CD4-positive, CD25-positive, alpha-beta regulatory T cell (primary cell): ENCODE data around the gene NCAPD2. TPM values are rescaled to one million over a fixed set of nuclear protein-coding genes. Genes with fewer than 3 reads are reported as not detected.
A peak's percentile ranks its signal among the peaks of the same experiment; 100 is the strongest.
"Not testable (repeated sequence)": the region's sequence is repeated elsewhere in the genome, so short reads cannot be mapped to it uniquely, and the experiment has no call there.

Experiments used
- ATAC-seq, 2 donors: fragments of 150-1000 bp; cut with Tn5 transposase; one replicate each; pipeline ENCODE4 v1.10.0; 2021; ENCODE audit warnings: low read depth in 2 of 2, moderate number of reproducible peaks in 2 of 2, moderate library complexity in 1 of 2
- DNase-seq, 3 donors: peaks; one replicate each; pipeline versions ENCODE4 v3.0.0 to v3.0.0-alpha.2; 2012 to 2022; ENCODE audit warnings: mixed read lengths in 1 of 3
- H3K27ac ChIP-seq: one replicate; pipeline ENCODE4 v1.7.0; 2013; ENCODE audit warnings: mild to moderate bottlenecking, low read length; ENCODE audit not compliant: insufficient read depth, poor library complexity, severe bottlenecking
- H3K27me3 ChIP-seq: one replicate; pipeline ENCODE4 v1.7.0; 2013; ENCODE audit warnings: low read length; ENCODE audit not compliant: control insufficient read depth, insufficient read depth
- H3K36me3 ChIP-seq: one replicate; pipeline ENCODE4 v1.7.0; 2013; ENCODE audit warnings: mild to moderate bottlenecking, low read length, moderate library complexity; ENCODE audit not compliant: control insufficient read depth, insufficient read depth
- H3K4me1 ChIP-seq: 2 replicates; pipeline ENCODE4 v1.7.0; 2013; ENCODE audit warnings: mild to moderate bottlenecking, low read length; ENCODE audit not compliant: insufficient read depth, control insufficient read depth, poor library complexity, severe bottlenecking
- H3K4me3 ChIP-seq: one replicate; pipeline ENCODE4 v1.7.0; 2013; ENCODE audit warnings: low read depth, mild to moderate bottlenecking, low read length, moderate library complexity
- H3K9me3 ChIP-seq, 2 experiments: 1 replicate in 1 of 2; 2 replicates in 1 of 2; pipeline ENCODE4 v1.7.0; 2013; ENCODE audit warnings: low read length in 2 of 2, mild to moderate bottlenecking in 1 of 2, moderate library complexity in 1 of 2; ENCODE audit not compliant: control insufficient read depth in 2 of 2
- H3K27ac Mint-ChIP-seq, 3 donors: one replicate each; pipeline ENCODE4 v1.8.0; 2020 to 2022; ENCODE audit warnings: mild to moderate bottlenecking in 3 of 3, mixed read lengths in 3 of 3, moderate library complexity in 2 of 3
- H3K27me3 Mint-ChIP-seq: one replicate; pipeline ENCODE4 v1.8.0; 2022; ENCODE audit warnings: mild to moderate bottlenecking, mixed read lengths
- H3K36me3 Mint-ChIP-seq: one replicate; pipeline ENCODE4 v1.8.0; 2020; ENCODE audit warnings: mixed read lengths
- H3K4me1 Mint-ChIP-seq, 4 donors: one replicate each; pipeline ENCODE4 v1.8.0; 2020 to 2022; ENCODE audit warnings: mixed read lengths in 4 of 4, mild to moderate bottlenecking in 1 of 4
- H3K4me3 Mint-ChIP-seq, 4 donors: one replicate each; pipeline ENCODE4 v1.8.0; 2020 to 2022; ENCODE audit warnings: mild to moderate bottlenecking in 4 of 4, mixed read lengths in 4 of 4, moderate library complexity in 3 of 4
- H3K9me3 Mint-ChIP-seq, 7 donors: one replicate each; pipeline ENCODE4 v1.8.0; 2020 to 2022; ENCODE audit warnings: mixed read lengths in 7 of 7, mild to moderate bottlenecking in 3 of 7, moderate library complexity in 2 of 7
- polyA plus RNA-seq, 4 donors: library from polyadenylated mRNA; unstranded; fragments of 300-500 nt; fragmentation: Illumina TruSeq; gene quantifications; one replicate each; pipeline ENCODE4 v1.2.3, GENCODE V29; 2021
- total RNA-seq: library from RNA; stranded (reverse); gene quantifications from one replicate; pipeline ENCODE4 v1.2.3, GENCODE V29; 2022

The NCAPD2 gene
- total and polyA plus RNA-seq, 5 donors from 2014 or later = 21.5 to 32.8 (median 26.3) TPM

GRCh38 chr12:6555018-6555691 lies 61.3 kb downstream of the NCAPD2 start:
- Mint-ChIP-seq H3K27ac (peak overlapping the region in 2 of 3 donors; percentile 75 to 87), H3K9me3 (no peaks in the 10 kb centered on the region), H3K4me3 (peak overlapping the region; percentile 93 to 98 (median 96)), H3K4me1 (peaks cover 5 to 62% (median 35%) of the 10 kb centered on the region in 4 donors), H3K36me3 (peaks cover 8% of the 10 kb centered on the region), H3K27me3 (no peaks in the 10 kb centered on the region)
- H3K27me3 ChIP-seq = no peaks in the 10 kb centered on the region
- peaks cover 55% of the 10 kb centered on the region for H3K4me1 ChIP-seq
- H3K27ac ChIP-seq = peak overlapping the region; percentile 47
- no peaks in the 10 kb centered on the region for H3K9me3 ChIP-seq
- ATAC-seq = no peak
- H3K4me3 ChIP-seq = peak overlapping the region; percentile 81
- H3K36me3 ChIP-seq = peaks cover 27% of the 10 kb centered on the region
- DNase-seq = no peak

- H3K36me3 Mint-ChIP-seq = peaks cover 13% of the 10 kb centered on the region
- peaks cover 5 to 60% (median 34%) of the 10 kb centered on the region in 4 donors for H3K4me1 Mint-ChIP-seq
- peaks cover 51% of the 10 kb centered on the region for H3K4me1 ChIP-seq
- not testable (repeated sequence) for H3K9me3 Mint-ChIP-seq, DNase-seq, ATAC-seq, H3K4me3 ChIP-seq, H3K27me3 Mint-ChIP-seq, H3K27me3 ChIP-seq, H3K9me3 ChIP-seq
- H3K36me3 ChIP-seq = peaks cover 29% of the 10 kb centered on the region
- peak overlapping the region in 2 of 3 donors; percentile 86 for H3K27ac Mint-ChIP-seq
- H3K27ac ChIP-seq = peak overlapping the region; percentile 47
- peak overlapping the region; percentile 93 to 97 (median 96) for H3K4me3 Mint-ChIP-seq
Observed at GRCh38 chr12:6556496-6556817, 62.6 kb downstream of the NCAPD2 start.

DNA sequence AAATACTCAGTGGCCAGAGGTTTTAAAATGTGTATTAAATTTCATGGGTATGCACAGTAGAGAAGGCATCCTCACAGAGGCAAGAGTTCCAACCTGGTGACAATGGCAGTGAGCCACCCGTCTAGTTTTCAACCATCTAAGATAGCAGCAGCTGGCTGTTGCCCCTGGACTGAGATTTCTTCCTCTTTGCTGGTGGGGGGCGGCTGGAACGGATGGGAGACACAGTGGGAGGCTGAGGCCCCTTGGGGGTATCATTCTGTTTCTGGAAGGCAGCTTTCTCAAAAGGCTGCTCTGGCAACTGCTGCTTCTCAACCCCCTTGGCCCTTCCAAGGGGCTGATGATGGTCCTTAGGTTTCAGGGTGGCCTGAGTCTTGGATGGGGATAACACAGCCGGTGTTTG lies 63.0 kb downstream of the NCAPD2 start:
- H3K27me3 ChIP-seq = no peaks in the 10 kb centered on the region
- no peak overlapping the region for H3K4me3 ChIP-seq
- peaks cover 5 to 56% (median 32%) of the 10 kb centered on the region in 4 donors for H3K4me1 Mint-ChIP-seq

GRCh38 chr12:6558014-6558760 lies 64.3 kb downstream of the NCAPD2 start:
- Histone ChIP-seq H3K27ac (peak overlapping the region; percentile 23), H3K4me1 (peaks cover 39% of the 10 kb centered on the region), H3K36me3 (peaks cover 40% of the 10 kb centered on the region)
- peak; percentile 45 to 85 (median 59) for DNase-seq
- Mint-ChIP-seq H3K4me1 (peaks cover 5 to 45% (median 20%) of the 10 kb centered on the region in 4 donors), H3K36me3 (peaks cover 21% of the 10 kb centered on the region), H3K27ac (peak overlapping the region in 2 of 3 donors; percentile 15 to 52), H3K4me3 (peak overlapping the region in 3 of 4 donors; percentile 43 to 97 (median 66))
- not testable (repeated sequence) for ATAC-seq, H3K27me3 Mint-ChIP-seq, H3K4me3 ChIP-seq, H3K27me3 ChIP-seq, H3K9me3 Mint-ChIP-seq, H3K9me3 ChIP-seq

More for the DNA sequence above, 63.0 kb downstream of the NCAPD2 start:
- DNase-seq (no peak), ATAC-seq (no peak)
- Mint-ChIP-seq H3K9me3 (no peaks in the 10 kb centered on the region), H3K4me3 (peak overlapping the region in 3 of 4 donors; percentile 93 to 97 (median 94)), H3K27ac (peak overlapping the region in 2 of 3 donors; percentile 86), H3K27me3 (no peaks in the 10 kb centered on the region), H3K36me3 (peaks cover 13% of the 10 kb centered on the region)
- Histone ChIP-seq H3K36me3 (peaks cover 31% of the 10 kb centered on the region), H3K4me1 (peaks cover 50% of the 10 kb centered on the region), H3K9me3 (no peaks in the 10 kb centered on the region), H3K27ac (peak overlapping the region; percentile 47)

GRCh38 chr12:6559500-6559899 lies 65.6 kb downstream of the NCAPD2 start:
- peak overlapping the region in 1 of 3 donors; percentile 6 for H3K27ac Mint-ChIP-seq
- DNase-seq (no peak), ATAC-seq (no peak)
- no peaks in the 10 kb centered on the region for H3K27me3 ChIP-seq
- no peaks in the 10 kb centered on the region for H3K27me3 Mint-ChIP-seq
- H3K9me3 ChIP-seq = no peaks in the 10 kb centered on the region
- H3K4me3 ChIP-seq = no peak overlapping the region
- peak overlapping the region in 3 of 4 donors; percentile 26 to 51 (median 29) for H3K4me3 Mint-ChIP-seq
- peaks cover 9 to 39% (median 15%) of the 10 kb centered on the region in 4 donors for H3K4me1 Mint-ChIP-seq
- H3K36me3 Mint-ChIP-seq = peaks cover 28% of the 10 kb centered on the region
- peaks cover 26% of the 10 kb centered on the region for H3K4me1 ChIP-seq
- peaks cover 48% of the 10 kb centered on the region for H3K36me3 ChIP-seq
- no peaks in the 10 kb centered on the region for H3K9me3 Mint-ChIP-seq
- H3K27ac ChIP-seq = no peak overlapping the region

GRCh38 chr12:6560501-6561205 lies 66.8 kb downstream of the NCAPD2 start:
- peaks cover 53% of the 10 kb centered on the region for H3K36me3 ChIP-seq
- H3K27ac Mint-ChIP-seq = no peak overlapping the region
- no peak for ATAC-seq

DNA sequence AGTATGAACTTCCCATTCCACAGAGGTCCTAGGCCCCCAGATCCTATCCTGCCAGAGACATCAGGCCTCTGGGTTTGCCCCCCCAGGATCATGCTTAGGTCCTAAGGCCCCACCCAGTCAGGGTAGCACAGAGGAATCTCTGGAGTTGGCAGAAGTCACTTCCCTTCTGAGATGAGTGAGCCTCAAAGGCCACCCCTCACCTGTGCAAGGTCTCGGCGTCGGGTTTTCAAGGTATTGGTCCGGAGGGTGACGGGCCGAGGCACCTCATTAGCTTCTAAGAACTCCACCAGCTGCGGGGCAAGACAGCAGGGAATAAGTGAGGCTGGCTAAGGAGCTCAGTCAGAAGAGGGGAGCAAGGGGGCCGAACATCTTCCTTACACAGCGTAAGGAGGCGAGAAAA lies 69.0 kb downstream of the NCAPD2 start:
- H3K27ac ChIP-seq = no peak overlapping the region
- H3K4me1 ChIP-seq = peaks cover 20% of the 10 kb centered on the region
- H3K27me3 ChIP-seq = no peaks in the 10 kb centered on the region
- H3K9me3 ChIP-seq = no peaks in the 10 kb centered on the region
- no peaks in the 10 kb centered on the region for H3K9me3 Mint-ChIP-seq
- peak overlapping the region in 1 of 4 donors; percentile 29 for H3K4me3 Mint-ChIP-seq
- H3K4me3 ChIP-seq = no peak overlapping the region
- no peaks in the 10 kb centered on the region for H3K27me3 Mint-ChIP-seq
- peak overlapping the region in 1 of 3 donors; percentile 75 for H3K27ac Mint-ChIP-seq
- H3K4me1 Mint-ChIP-seq = peaks cover 22 to 43% (median 29%) of the 10 kb centered on the region in 4 donors
- no peak for DNase-seq
- peaks cover 61% of the 10 kb centered on the region for H3K36me3 ChIP-seq
- H3K36me3 Mint-ChIP-seq = peaks cover 50% of the 10 kb centered on the region
- ATAC-seq = no peak

More at GRCh38 chr12:6560501-6561205, 66.8 kb downstream of the NCAPD2 start:
- H3K36me3 Mint-ChIP-seq = peaks cover 32% of the 10 kb centered on the region
- no peak for DNase-seq
- H3K9me3 Mint-ChIP-seq = no peaks in the 10 kb centered on the region
- Histone ChIP-seq H3K4me3 (no peak overlapping the region), H3K27me3 (no peaks in the 10 kb centered on the region), H3K9me3 (no peaks in the 10 kb centered on the region), H3K27ac (no peak overlapping the region), H3K4me1 (peaks cover 16% of the 10 kb centered on the region)
- H3K4me1 Mint-ChIP-seq = peaks cover 9 to 37% (median 10%) of the 10 kb centered on the region in 4 donors
- H3K4me3 Mint-ChIP-seq = peak overlapping the region in 2 of 4 donors; percentile 51 to 70
- H3K27me3 Mint-ChIP-seq = no peaks in the 10 kb centered on the region
